GM19193 (cell line): ENCODE data around the gene VEZF1.

Experiments used
- POLR2A ChIP-seq: IDR thresholded peaks from 4 replicates; pipeline ENCODE4 v1.6.1; 2011; ENCODE audit not compliant: insufficient read depth, insufficient read length; ENCODE audit errors: extremely low read depth

The VEZF1 gene

DNA sequence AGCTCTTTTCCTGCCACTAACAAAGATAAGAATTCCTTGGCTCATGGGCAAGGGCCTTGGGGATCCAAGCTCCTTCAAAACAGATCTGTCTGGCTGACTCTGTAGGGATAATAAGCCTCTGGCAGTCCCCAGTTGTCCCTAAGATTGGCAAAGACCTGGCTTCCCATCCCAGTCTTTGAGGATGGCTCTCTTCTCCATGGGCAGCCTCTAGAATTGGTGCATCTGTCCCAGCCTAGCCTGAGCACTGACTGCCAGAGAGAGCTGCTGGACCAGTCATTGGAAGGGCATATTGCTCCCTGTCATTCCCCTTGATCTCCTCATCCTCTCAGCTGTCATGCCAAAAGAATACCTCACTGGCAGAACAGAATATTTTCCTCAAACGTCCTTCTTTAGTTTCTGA is 19.6 kb downstream of the VEZF1 start:
- no peak for TF ChIP-seq POLR2A

- no peak for TF ChIP-seq POLR2A
These were observed 21.2 kb downstream of the VEZF1 start for GRCh38 chr17:57966875-57967274.

DNA sequence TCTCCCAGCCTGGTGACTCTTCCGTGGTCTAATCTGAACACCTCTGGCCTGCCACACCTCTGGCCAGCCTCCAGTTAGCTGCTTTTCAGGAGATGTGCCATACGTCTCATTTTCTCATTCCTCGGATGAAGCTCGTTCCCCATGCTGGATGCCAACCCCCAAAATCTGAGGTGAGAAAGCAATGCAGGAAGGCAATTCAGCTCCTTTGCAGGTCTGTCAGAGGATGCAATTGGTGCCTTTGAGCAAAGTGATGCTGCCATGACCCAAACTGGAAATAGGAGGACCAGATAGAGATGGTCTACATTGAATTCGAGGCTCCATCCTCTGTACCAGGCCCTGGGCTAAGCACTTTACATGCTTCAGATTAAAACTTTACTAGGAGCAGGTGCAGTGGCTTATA is 21.8 kb downstream of the VEZF1 start:
- TF ChIP-seq POLR2A, result no peak

DNA sequence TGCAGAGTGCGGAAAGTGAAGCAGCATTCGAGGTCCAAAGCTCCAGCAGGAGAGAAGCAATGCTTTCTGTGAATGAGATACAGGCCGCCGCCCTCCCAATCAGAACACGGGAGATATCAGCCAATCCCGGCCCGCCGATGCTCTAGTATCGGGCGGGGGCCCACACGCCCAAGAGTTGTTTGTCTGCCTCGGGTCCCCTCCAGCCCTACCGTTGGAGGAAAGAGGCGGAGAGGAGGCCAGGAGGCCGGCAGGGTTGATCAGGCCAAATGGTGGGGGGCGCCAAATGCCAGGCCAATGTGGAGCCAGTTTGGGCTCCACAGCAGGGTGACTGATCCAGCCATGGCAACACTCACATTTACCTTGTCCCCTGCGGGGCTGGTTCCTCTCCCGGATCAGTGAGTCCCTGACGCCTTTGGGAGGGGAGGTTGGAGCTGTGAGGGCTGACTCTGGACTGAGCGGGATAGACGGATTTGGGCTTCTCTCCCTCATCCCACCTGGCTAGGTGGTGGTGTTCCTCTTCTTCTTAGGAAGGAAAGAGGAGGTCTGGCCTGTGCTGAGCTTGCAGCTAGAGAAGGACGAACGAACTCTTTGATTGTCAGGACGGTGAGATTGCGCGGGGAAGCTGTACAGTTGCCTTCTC is 22.4 kb downstream of the VEZF1 start:
- no peak for TF ChIP-seq POLR2A

GRCh38 chr17:57963149-57963511 is 24.9 kb downstream of the VEZF1 start:
- TF ChIP-seq POLR2A, result no peak

DNA sequence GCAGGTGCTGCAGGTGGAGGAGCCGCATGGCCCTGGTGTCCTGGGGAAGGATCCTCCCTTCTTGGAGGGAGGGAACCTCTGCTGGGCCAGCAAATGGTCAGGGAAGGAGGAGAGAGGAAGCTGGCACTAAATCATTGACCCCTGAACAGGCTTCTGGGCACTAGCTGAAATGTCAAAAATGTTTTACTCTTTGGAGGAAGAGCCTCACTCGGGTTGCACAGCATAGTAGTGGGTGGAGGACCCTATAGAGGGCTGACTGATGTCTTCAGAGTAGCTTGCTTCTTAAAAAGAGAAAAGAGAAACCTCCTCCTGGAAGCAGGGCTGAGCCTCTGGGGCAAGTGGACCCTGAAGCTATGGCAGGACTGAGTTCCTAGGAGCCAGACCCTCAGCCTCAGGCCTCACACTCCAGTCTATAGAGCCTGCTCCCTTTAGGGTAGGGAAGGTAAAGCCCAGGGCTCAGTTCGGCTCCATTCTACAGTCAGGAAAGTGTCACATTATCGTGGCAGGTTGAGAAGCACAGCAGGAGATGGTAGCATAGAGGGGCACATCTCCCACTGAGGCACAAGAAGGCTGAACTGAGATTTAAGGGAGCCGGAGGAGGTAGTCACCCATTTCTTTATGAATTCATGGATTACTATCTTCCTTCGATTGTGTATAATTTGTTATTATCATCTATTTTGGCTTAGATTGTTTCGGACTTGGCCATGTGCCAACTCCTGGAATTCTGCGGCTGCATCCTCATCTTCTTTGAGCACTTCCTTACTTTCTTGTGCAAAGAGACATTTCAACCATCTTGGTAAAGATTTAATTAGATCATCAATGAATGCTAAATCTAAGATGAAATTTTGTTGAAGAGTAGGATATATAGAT is 25.5 kb downstream of the VEZF1 start:
- TF ChIP-seq POLR2A, result no peak

- TF ChIP-seq POLR2A, result no peak
These were observed 28.1 kb downstream of the VEZF1 start for GRCh38 chr17:57959929-57960328.

DNA sequence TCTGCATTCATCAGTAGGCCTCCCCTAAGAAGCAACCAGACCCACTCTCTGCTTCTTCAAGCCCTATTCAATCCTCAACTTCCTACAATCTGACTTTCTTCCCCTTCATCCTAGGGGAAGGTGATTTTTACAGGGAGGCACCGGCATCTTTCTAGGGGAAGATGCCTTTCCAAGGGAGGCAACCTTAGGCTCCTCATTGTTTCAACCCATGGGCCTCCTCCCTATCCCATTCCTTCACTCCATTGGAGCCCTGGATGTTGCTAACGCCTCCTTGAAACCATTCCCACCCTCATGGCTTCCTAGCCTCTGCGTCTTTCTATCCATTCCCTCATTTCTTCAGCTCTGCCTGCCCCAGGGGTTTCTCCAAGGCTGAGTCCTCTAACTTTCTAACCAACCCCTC is 30.2 kb downstream of the VEZF1 start:
- TF ChIP-seq POLR2A, result no peak

GRCh38 chr17:57957120-57957850 is 30.8 kb downstream of the VEZF1 start:
- no peak for TF ChIP-seq POLR2A

GRCh38 chr17:57956291-57957119 is 31.5 kb downstream of the VEZF1 start:
- TF ChIP-seq POLR2A, result no peak

GRCh38 chr17:57955183-57955931 is 32.7 kb downstream of the VEZF1 start, which contains the start of gene CUEDC1:
TSS of gene CUEDC1 (minus strand) at chr17:57955412. CDS start at chr17:57885564, 69,848 bp downstream.
- TF ChIP-seq POLR2A, result no peak

- TF ChIP-seq POLR2A, result no peak
These were observed 33.5 kb downstream of the VEZF1 start for GRCh38 chr17:57954397-57955182.

- no peak for TF ChIP-seq POLR2A
These were observed 34.2 kb downstream of the VEZF1 start for GRCh38 chr17:57953705-57954396.
